Activated CD8-positive, alpha-beta memory T cell treated with anti-CD3 and anti-CD28 coated beads, Interleukin-2, amount 50 U/mL, for 24 hours (primary cell): Measurements from ENCODE around the gene CCDC8.
"Not testable (repeated sequence)": the region's sequence is repeated elsewhere in the genome, so short reads cannot be mapped to it uniquely, and the experiment has no call there.

Experiments used
- DNase-seq: peaks from one replicate; pipeline ENCODE4 v3.0.0-alpha.2; 2020; ENCODE audit errors: extremely low read depth

CCDC8 gene

GRCh38 chr19:46413262-46414031, at the start of gene CCDC8:
Gene CCDC8, minus strand, starts transcription at chr19:46413564. Its CDS starts 754 bp downstream, at chr19:46412810.
- no peak for DNase-seq

- DNase-seq, result no peak
Observed at GRCh38 chr19:46461537-46461936, 48.2 kb upstream of the CCDC8 start.

- DNase-seq, result no peak
Observed at GRCh38 chr19:46460981-46461380, 47.6 kb upstream of the CCDC8 start.

- DNase-seq, result no peak
Observed at GRCh38 chr19:46460055-46460454, 46.7 kb upstream of the CCDC8 start.

GRCh38 chr19:46456930-46457329, 43.6 kb upstream of the CCDC8 start:
- DNase-seq, result no peak

GRCh38 chr19:46454244-46454643, 40.9 kb upstream of the CCDC8 start:
- no peak for DNase-seq

GRCh38 chr19:46453661-46454060, 40.3 kb upstream of the CCDC8 start:
- DNase-seq, result no peak

- DNase-seq, result no peak
Observed at GRCh38 chr19:46452186-46452585, 38.8 kb upstream of the CCDC8 start.

- no peak for DNase-seq
Observed at GRCh38 chr19:46451352-46451751, 38.0 kb upstream of the CCDC8 start.

GRCh38 chr19:46450737-46451136, 37.4 kb upstream of the CCDC8 start:
- DNase-seq, result no peak

- no peak for DNase-seq
Observed at GRCh38 chr19:46449228-46449627, 35.9 kb upstream of the CCDC8 start.

- DNase-seq, result no peak
Observed at GRCh38 chr19:46448601-46449000, 35.2 kb upstream of the CCDC8 start.

GRCh38 chr19:46447824-46448223, 34.5 kb upstream of the CCDC8 start:
- no peak for DNase-seq

GRCh38 chr19:46447006-46447405, 33.6 kb upstream of the CCDC8 start:
- DNase-seq, result no peak

- no peak for DNase-seq
Observed at GRCh38 chr19:46446021-46446420, 32.7 kb upstream of the CCDC8 start.

GRCh38 chr19:46442808-46443450, 29.6 kb upstream of the CCDC8 start:
- no peak for DNase-seq

- DNase-seq, result no peak
Observed at GRCh38 chr19:46441866-46442265, 28.5 kb upstream of the CCDC8 start.

GRCh38 chr19:46435689-46436088, 22.3 kb upstream of the CCDC8 start:
- DNase-seq, result not testable (repeated sequence)

- no peak for DNase-seq
Observed at GRCh38 chr19:46435009-46435408, 21.6 kb upstream of the CCDC8 start.

- not testable (repeated sequence) for DNase-seq
Observed at GRCh38 chr19:46433470-46433869, 20.1 kb upstream of the CCDC8 start.

- no peak for DNase-seq
Observed at GRCh38 chr19:46431824-46432223, 18.5 kb upstream of the CCDC8 start.

- no peak for DNase-seq
Observed at GRCh38 chr19:46429999-46430398, 16.6 kb upstream of the CCDC8 start.
